ENCODE data around the gene PHLDB1. TPM values are rescaled to one million over a fixed set of nuclear protein-coding genes. Genes with fewer than 3 reads are reported as not detected.

PHLDB1 gene
- total and polyA plus RNA-seq, 2 of the 8 experiments (the other 6 are each of a cell fraction or from before 2014, with no cell fraction given) = 53.9 to 74.8 TPM

DNA sequence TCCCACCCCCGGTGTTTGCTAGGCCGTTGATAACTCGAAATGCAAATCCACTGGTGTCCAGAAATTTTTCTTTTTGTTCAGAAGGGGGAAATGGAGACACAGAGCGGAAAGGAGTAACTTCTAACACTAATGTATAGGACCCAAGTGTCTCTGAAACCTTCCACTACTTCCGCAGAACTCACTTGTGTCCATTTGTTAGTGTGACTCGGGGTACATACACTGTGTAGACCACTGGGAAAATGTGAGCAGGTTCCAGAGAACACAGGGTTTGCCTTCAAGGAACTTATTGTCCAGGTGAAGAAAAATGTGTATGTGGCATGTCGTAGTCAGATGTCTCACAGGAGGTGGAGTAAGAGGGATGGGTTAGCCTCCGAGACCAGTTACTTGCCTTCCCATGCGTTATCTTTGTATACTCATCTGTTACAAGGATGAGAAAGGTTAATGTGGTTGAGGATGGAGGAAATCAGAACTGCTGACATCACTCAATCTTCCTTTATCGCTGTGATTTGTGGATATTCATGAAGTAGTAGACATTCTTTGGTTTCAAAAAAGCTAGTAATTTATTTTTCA, 34.3 kb upstream of the PHLDB1 start:
- Histone ChIP-seq H2BK20ac (ENCODE audit: low read length) (no peak overlapping the region), H3K27me3 (replicated peaks in 1 of 4; ENCODE audit: control insufficient read depth in 3 of 4, extremely low read depth in 1 of 4, insufficient read depth in 3 of 4, low read length in 3 of 4) (no peaks in the 10 kb centered on the region), H3K36me3 (ENCODE audit: control insufficient read depth in 2 of 4, insufficient read depth in 4 of 4, low read length in 3 of 4) (no peaks in the 10 kb centered on the region), H2AK5ac (ENCODE audit: low read depth, low read length) (no peak overlapping the region), H2BK12ac (ENCODE audit: low read depth, low read length) (no peak overlapping the region), H3K79me2 (ENCODE audit: control insufficient read depth in 1 of 2, insufficient read depth in 2 of 2, low read length in 2 of 2) (peaks cover 13 to 56% of the 10 kb centered on the region in 2 experiments), H3K9me3 (ENCODE audit: insufficient read depth in 2 of 2, low read depth in 1 of 2, low read length in 1 of 2) (no peaks in the 10 kb centered on the region), H2BK5ac (ENCODE audit: low read depth, low read length) (no peak overlapping the region), H3K23me2 (ENCODE audit: low read depth, low read length) (peaks cover 7% of the 10 kb centered on the region; the same call in 1 of the 2 replicates), H3K4me1 (replicated peaks in 1 of 4; ENCODE audit: control insufficient read depth in 3 of 4, insufficient read depth in 4 of 4, low read length in 3 of 4) (peaks cover 0 to 4% (median 0%) of the 10 kb centered on the region in 4 experiments; a peak in 1 of 7 replicates), H2AFZ (ENCODE audit: low read length) (no peak overlapping the region), H4K20me1 (replicated peaks in 1 of 2; ENCODE audit: control insufficient read depth in 1 of 2, insufficient read depth in 2 of 2, low read length in 2 of 2) (peaks cover 8 to 10% of the 10 kb centered on the region in 2 experiments), H3K4me2 (ENCODE audit: insufficient read depth in 1 of 2, low read depth in 2 of 2, low read length in 2 of 2) (peak overlapping the region; percentile 81 to 91), H3K27ac (ENCODE audit: low read depth, low read length) (no peak overlapping the region; the same call in 1 of the 2 replicates), H4K91ac (replicated peaks; ENCODE audit: insufficient read length, low read length) (no peak overlapping the region), H3K79me1 (ENCODE audit: low read depth, low read length) (no peaks in the 10 kb centered on the region; the same call in 1 of the 2 replicates), H3K23ac (ENCODE audit: insufficient read length) (no peak overlapping the region), H3K4me3 (ENCODE audit: extremely low read depth in 1 of 4, insufficient read depth in 2 of 4, low read depth in 3 of 4, low read length in 4 of 4) (peak overlapping the region; percentile 94 to 100 (median 95)), H3K14ac (ENCODE audit: insufficient read length) (no peak overlapping the region), H3K9ac (replicated peaks in 1 of 4; ENCODE audit: extremely low read depth in 1 of 4, low read depth in 3 of 4, low read length in 3 of 4) (peak overlapping the region; percentile 73 to 94 (median 88)), H2BK120ac (replicated peaks; ENCODE audit: low read depth, low read length) (no peak overlapping the region), H3K56ac (replicated peaks; ENCODE audit: insufficient read length, low read depth, low read length) (no peak overlapping the region), H3K4ac (replicated peaks; ENCODE audit: insufficient read length, low read depth, low read length) (no peak overlapping the region), H4K8ac (ENCODE audit: extremely low read depth, insufficient read depth, low read length) (no peak overlapping the region), H4K5ac (ENCODE audit: insufficient read length, low read depth, low read length) (no peak overlapping the region), H3K18ac (ENCODE audit: extremely low read depth, low read length) (peak overlapping the region; percentile 95; the same call in 1 of the 2 replicates), H2BK15ac (ENCODE audit: low read length) (no peak overlapping the region)
- WGBS, 2 experiments (ENCODE audit: extremely low coverage in 1 of 2, insufficient coverage in 1 of 2, insufficient read length in 1 of 2, insufficient replicate concordance in 2 of 2, low coverage in 1 of 2, low lambda C conversion rate in 2 of 2, missing lambda C conversion rate in 1 of 2) = 27% methylated on average over 10 of the region's 10 CpGs; no CpG with 5 or more reads in 1 of the 2 experiments
- no peak for TF ChIP-seq CHD2 (IDR thresholded peaks at IDR 0.05; ENCODE audit: low read length)
- TF ChIP-seq TEAD4 (IDR thresholded peaks at IDR 0.05; ENCODE audit: low read depth, low read length) = no peak
- TF ChIP-seq TBP (IDR thresholded peaks at IDR 0.05; ENCODE audit: low read depth, low read length) = no peak
- TF ChIP-seq CBX5 (IDR thresholded peaks at IDR 0.05; ENCODE audit: low read depth, low read length) = no peak
- no peak for TF ChIP-seq SIN3A (conservative IDR thresholded peaks at IDR 0.05 in 1 of 2, IDR thresholded peaks at IDR 0.05 in 1 of 2; ENCODE audit: low read depth in 1 of 2, low read length in 2 of 2)
- TF ChIP-seq RNF2 (IDR thresholded peaks at IDR 0.05; ENCODE audit: borderline replicate concordance, low read depth, low read length, missing control alignments, poor library complexity, severe bottlenecking) = no peak
- no peak for TF ChIP-seq POLR2A (IDR thresholded peaks at IDR 0.05; ENCODE audit: control extremely low read depth in 1 of 2, low read depth in 2 of 2, low read length in 2 of 2)
- TF ChIP-seq CEBPB (IDR thresholded peaks at IDR 0.05; ENCODE audit: low read depth, low read length) = no peak
- no peak for TF ChIP-seq TCF12 (IDR thresholded peaks at IDR 0.05; ENCODE audit: low read depth, low read length)
- ChIA-PET CTCF (ENCODE audit: partially characterized antibody) (interaction anchor here (0.8 to 1.2 kb wide), 2 partner anchors 36 to 117 kb away, joined by 3 read pairs; no protein-coding TSS in a partner anchor), POLR2A (ENCODE audit: partially characterized antibody) (interaction anchor here (0.6 to 1.6 kb wide), 4 partner anchors 8 to 64 kb away, joined by 3 to 7 read pairs (median 6); partner anchors contain the start of gene TMEM25)
- no peak for DNase-seq (ENCODE audit: low read depth in 1 of 2, low spot score in 2 of 2)
- no peak for FAIRE-seq

Measured in H1 (cell line).